22Rv1 (cell line): ENCODE results near the gene HOXA10.

Experiments used
- CTCF ChIP-seq: fragments of 450-650 bp; IDR thresholded peaks from 2 replicates; pipeline ENCODE4 v1.5.1; 2017; ENCODE audit warnings: mild to moderate bottlenecking
- ZFX ChIP-seq: fragments of 450-650 bp; IDR thresholded peaks from 2 replicates; pipeline ENCODE4 v1.6.1; 2017; ENCODE audit warnings: antibody characterized with exemption, borderline replicate concordance

GRCh38 chr7:27171637-27172314 lies 2.3 kb downstream of the HOXA10 start:
- TF ChIP-seq CTCF (peak; percentile 77), ZFX (no peak)
